GM18870 (cell line): ENCODE measurements around the gene NUBP2.
"Not testable (repeated sequence)": the region's sequence is repeated elsewhere in the genome, so short reads cannot be mapped to it uniquely, and the experiment has no call there.

Experiments
- ATAC-seq: cut with Tn5 transposase; IDR thresholded peaks from one replicate; pipeline ENCODE4 v1.9.1; 2021; ENCODE audit warnings: moderate library complexity; ENCODE audit not compliant: unreplicated experiment

The NUBP2 gene

DNA sequence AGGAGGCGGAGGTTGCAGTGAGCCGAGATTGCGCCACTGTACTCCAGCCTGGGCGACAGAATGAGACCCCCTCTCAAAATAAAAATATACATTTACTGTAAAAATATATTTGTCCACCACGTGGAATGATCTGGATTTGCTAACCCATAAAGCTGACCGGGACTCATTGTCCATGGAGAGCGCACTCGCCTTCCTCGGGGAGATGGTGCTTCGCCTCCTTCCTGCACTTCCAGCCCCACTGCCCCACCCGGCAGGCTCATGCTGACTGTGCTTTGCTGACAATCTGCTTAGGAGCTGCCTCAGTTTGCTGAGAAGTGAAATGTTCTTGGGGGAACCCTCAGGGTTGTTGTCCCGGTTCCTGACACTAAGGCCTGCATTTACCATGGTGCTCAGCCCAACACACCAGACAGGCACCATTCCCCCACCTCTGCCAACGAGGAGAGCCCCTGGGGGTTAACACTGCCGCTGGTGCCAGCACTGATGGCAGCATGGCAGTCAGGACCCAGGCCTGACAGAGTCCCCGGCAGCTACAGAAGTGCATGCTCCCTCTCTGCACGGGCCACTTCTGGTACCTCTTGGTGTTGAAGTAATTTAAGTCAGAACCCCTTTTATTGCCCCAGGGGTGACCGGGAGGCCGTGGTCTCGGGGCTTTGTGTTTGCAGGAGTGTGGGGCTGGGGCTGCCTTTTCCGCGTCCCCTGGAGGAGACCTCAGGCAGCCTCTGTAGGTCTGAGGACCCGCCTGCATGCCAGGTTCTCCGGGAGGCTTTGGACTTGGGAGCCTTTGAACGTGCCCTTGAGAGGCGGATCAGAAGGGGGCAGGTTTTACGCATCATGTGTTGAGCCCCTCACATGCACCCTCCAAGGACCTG lies 2.5 kb downstream of the NUBP2 start:
- no peak for ATAC-seq

DNA sequence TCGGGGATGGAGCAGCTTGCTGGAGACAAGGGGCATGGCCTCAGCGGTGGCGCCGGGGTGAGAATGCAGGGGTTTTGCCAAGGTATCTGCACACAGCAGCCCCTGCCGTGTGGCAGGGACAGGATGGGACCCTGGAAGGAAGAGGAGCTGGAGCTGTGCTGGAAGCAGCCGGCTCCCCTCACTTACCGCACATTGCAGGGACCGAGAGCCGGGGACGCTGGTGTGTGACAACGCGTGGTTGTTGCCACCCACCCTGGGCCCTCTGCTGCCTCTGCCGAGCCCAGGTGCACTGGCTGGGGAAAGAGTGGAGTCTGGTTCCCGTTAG lies 3.0 kb downstream of the NUBP2 start:
- ATAC-seq: no peak

DNA sequence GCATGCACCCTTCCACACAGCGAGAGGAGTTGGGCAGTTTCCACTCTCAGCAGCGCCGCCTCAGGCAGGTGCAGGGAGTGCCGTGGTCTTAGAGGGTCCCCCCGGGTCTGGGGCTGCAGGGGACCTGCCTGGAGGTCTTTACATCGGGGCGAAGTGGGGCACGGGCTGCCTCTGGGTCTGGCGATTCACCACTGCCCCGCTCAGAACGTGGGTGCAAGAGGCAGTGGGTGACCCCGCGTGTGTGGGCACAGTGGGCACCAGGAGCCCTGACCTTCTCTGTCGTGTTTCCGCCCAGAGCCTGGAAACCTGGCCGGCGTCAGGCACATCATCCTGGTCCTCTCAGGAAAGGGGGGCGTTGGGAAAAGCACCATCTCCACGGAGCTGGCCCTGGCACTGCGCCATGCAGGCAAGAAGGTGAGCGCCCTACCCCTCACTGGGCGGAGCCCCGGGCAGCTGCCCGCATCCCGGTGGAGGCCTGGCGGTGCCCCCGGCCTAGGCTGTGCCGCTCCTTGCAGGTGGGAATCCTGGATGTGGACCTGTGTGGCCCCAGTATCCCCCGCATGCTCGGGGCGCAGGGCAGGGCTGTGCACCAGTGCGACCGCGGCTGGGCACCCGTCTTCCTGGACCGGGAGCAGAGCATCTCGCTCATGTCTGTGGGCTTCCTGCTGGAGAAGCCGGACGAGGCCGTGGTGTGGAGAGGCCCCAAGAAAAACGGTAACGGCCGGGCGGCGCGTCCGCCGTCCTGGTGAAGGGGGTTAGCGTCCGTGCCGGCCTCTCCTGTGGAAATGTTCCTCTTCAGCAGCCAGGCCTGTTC lies 3.7 kb downstream of the NUBP2 start:
- no peak for ATAC-seq

DNA sequence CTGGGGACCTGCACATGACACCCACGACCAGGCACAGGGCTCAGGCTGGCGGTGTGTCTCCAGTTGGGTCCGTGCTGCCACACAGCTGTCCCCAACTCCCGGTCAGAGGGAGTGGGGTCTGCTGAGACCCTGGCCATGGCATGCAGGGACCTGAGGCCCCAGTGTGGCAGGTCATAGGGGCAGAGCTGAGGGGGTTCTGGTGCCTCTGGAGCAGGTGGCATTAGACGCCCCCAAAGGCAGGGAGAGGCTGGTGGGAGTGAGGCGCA lies 4.2 kb downstream of the NUBP2 start:
- no peak for ATAC-seq

DNA sequence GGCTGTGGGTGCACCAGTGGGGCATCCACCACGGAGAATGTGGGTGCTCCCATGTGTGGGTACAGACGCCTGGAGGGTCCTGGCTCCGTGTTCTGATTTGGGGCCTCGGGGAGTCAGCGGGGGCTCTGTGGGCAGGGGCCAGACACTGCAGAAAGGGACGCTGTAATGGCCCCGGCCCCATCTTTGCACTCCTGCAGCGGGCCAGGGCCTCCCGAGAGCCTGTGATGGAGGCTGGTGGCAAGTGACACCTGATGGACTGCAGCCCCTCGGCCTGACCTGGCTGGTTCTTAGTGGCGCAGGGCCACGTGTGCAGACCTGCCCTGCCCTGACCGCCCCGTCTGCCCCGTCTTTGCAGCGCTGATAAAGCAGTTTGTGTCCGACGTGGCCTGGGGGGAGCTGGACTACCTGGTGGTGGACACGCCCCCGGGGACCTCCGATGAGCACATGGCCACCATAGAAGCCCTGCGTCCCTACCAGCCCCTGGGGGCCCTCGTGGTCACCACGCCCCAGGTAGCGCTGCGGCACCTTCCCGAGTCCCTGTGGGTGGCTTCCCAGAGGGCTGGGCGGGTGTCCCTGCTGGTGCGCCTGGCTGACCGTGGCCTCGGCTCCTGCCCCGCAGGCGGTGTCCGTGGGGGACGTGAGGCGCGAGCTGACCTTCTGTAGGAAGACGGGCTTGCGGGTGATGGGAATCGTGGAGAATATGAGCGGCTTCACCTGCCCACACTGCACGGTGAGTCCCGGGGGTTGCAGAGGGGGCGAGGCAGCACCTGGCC lies 4.7 kb downstream of the NUBP2 start:
- no peak for ATAC-seq

DNA sequence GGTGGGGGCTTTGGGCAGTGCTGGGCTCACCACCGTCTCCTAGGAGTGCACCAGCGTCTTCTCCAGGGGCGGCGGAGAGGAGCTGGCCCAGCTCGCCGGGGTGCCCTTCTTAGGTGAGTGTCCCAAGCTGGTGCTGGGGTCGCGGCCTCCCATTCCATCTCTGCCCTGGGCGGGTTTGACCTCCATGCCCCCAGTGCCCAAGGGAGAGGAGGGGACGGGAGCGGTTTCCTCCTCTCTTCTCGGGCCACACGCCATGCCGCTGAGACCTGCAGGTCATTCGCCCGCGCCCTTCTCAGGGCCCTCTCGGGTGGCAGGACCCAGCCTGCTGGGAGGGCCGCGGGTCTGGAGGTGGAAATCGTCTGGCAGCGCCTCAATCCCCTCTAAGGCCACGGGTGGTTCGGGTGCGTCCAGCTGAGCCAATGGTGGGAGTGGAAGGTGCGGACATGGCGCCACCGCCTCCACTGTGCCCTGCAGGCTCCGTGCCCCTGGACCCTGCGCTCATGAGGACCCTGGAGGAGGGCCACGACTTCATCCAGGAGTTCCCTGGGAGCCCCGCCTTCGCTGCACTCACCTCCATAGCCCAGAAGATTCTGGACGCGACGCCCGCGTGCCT lies 5.4 kb downstream of the NUBP2 start:
- ATAC-seq: no peak

DNA sequence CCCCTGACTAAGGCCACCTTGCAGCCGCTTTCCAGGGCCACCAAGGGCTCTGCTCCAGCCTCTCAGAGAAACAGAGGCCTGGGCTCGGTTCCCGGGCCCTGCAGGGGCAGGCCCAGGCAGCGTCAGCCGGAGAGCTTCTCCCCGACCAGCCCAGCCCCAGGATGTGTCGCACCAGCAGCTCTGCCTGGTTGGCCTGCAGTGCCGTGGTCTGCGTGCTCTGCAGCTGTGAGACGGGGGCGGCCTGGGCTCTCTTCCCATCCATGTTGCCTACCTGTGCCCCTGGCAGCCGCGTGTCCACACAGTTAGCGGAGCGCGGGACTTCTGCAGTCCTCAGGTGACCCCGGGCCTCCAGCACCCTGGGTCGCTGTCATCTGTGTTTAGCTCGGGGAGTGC lies 5.9 kb downstream of the NUBP2 start:
- ATAC-seq: no peak

DNA sequence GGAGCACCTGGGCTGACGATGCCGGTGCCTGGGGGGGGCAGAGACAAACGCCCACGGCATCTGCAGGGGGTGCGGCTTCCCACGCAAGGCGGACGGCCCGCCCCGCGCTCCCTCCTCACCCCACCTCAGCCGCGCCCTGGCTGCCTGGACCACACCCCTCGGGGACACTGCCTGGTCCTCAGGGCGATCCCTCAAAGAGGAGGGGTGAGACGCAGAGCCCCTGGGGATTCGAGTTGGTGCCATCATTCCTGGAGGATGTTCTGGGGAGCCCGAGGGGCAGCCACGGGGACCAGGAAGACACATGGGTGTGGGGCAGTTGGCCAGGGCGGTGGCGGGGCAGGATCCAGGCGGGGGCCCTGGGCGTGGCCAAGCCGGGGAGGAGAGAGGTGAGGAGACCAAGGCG lies 6.9 kb downstream of the NUBP2 start:
- no peak for ATAC-seq

DNA sequence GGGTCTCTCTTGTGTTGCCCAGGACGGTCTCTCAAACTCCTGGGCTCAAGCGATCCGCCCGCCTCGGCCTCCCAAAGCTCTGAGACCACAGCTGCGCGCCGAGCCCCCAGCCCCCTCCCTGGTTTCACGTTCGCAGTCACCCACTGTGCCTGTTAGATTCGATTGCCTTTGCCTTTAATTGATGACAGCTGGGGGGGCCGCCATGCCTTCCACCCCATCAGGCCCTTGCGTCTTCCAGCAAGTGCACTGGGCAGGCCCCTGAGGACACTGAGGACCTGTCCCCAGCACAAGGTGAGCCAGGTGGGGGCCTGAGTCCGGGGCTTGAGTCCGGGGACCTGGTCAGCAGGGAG lies 7.5 kb downstream of the NUBP2 start:
- no peak for ATAC-seq

DNA sequence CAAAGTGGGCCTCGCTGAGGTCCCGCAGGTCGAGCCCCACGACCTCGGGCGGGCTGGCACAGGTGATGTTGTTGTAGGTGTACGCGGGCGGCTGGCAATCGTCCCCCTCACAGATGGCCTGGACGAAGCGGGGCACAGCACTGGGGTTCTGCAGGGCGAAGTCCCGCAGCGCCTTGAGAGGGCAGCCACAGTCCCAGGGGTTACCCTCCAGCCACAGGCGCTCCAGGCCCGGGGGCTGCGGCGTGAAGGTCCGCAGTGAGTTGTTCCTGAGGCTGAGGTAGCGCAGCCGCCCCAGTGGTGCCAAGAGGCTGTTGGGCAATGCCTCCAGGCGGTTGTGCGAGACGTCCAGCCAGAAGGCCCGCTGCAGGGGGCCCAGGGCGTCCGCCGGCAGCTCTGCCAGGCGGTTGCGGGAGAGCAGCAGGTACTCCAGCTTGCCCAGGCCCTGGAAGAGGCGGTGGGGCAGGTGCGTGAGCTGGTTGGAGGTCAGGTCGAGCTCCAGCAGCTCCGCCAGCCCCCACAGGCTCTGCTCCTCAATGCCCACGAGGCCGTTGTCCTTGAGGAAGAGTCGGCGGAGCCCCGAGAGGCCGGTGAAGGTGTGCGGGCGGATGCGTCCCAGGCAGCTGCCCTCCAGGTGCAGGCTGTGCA lies 8.0 kb downstream of the NUBP2 start:
- no peak for ATAC-seq

DNA sequence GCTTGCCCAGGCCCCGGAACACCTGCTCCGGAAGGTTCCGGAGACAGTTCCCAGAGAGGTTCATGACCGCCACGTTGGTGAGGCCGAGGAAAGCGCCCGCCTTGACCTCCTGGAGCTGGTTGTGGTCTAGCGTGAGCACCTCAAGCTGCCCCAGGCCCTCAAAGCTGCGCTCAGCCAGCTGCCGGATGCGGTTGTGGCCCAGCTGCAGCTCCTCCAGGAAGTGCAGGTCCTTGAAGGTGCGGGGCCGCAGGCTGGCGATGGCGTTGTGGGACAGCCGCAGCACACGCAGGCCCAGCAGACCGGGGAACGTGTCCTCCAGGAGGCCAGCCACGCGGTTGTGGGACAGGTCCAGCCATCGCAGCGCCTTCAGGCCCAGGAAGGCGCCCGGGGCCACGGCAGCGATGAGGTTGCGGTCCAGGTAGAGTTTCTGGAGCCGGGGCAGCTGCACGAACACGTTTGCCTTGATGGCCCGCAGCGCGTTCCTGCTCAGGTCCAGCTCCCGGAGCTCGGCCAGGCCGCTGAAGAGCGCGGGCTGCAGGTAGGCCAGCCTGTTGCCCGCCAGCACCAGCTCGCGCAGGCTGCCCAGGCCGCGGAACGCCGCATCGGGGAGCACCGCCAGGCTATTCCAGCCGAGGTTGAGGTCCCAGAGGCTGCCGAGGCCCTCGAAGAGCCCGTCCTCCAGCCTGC lies 8.6 kb downstream of the NUBP2 start:
- no peak for ATAC-seq

DNA sequence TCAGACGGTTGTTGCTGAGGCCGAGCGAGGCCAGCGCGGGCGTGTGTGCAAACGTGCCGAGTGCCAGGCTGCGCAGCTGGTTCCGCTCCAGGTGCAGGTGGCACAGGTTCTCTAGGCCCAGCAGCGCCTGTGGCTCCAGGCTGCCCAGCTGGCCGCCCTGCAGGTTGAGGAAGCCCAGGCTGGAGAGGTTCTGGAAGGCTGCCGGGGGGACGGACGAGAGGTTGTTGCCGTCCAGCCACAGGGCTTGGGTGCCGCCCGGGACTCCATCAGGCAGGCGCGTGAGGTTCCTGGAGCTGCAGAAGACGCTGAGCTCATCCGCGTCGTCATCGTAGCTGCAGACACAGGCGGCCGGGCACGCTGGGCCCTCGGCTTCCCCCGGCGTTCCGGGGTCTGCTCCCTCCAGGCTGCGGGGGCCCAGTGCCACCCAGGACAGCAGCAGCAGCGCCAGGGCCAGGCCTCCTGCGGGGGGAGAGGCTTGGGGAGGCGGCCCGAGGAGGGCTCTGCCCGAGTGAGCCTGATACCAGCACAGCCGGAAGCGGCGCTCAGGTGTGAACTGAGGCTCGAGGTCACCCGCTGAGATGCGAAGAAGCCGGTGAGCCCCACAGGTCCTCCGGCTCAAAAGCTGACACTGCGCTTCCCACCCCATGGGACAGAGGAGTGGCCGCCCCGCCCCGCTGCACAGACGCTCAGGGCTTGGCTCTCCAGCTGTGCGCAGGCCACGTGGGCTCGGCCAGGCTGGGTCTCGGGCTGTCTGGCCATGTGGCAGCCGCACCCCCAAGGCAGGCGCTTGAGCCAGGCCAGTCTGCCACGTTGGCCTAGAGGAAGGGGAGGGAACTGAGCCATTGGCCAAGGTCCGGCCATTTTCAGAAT lies 9.4 kb downstream of the NUBP2 start:
- no peak for ATAC-seq

DNA sequence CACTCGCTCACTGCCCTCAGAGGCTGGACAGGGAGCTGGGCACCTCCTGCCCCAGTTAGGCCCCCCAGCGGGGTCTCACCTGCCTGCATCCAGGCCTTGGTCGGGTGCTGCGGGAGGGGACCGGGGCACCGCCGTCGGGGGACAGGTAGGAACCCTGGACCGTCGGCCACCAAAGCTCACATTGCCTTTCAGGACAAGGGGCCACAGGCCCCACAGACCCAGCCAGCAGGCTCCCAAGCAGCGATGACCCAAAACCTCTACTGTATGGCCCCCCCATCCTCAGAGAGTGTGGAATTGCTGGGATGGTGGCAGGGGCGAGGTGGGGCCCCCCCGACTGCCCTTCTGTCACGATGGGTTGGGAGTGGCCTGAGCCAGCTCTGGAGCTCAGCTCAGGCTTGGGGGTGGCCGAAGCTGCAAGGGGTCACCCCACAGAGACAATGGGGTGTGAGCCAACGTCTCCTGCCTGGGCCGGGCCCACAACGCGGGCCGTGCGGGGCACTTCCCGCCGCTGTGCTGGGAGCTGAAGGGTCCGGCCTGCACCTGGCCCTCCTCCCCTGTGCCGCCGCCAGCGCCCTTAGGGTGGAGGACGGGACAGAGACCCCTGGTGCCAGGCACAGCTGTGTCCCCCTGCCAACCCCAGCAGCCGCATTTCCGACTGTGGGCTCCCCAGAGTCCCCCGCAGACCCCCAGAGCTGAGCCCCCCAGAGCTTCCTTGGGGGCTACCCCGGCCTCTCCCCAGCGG lies 10.2 kb downstream of the NUBP2 start:
- ATAC-seq: no peak

DNA sequence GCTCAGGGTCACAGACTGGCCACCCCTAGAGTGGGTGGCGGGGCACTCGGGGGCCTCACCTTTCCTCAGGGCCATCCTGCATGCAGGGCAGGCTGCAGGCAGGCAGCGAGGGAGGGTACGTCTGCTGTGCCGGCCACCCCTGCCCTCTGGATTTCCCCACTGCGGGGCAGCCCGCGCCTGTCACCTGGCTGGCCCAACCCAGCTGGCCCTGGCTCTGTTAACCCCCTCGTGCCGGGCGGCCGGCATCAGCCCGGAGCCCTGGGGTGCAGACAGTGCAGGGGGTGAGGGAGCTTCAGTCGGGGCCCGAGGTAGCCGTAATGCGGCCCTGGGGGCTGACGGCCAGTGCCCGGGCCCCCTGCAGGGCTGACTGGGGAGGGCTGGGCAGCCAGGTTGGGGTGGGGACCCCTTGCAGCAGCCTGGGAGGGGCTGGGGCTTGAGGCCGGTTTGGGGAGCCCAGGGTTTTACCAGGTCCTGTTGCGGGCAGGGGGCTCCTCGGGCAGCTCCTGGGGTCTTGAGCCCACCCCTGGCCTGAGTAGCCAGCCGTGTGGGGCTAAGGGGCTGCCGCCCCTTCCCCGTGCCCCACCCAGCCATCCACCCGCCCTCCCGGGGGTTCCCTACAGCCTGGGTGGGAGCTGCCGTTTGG lies 10.9 kb downstream of the NUBP2 start, which contains the start of gene IGFALS:
Gene IGFALS, minus strand, starts transcription at position 128 of the 643 bp plus-strand sequence. Its CDS starts 53 bp downstream, at position 75.
- ATAC-seq: no peak

DNA sequence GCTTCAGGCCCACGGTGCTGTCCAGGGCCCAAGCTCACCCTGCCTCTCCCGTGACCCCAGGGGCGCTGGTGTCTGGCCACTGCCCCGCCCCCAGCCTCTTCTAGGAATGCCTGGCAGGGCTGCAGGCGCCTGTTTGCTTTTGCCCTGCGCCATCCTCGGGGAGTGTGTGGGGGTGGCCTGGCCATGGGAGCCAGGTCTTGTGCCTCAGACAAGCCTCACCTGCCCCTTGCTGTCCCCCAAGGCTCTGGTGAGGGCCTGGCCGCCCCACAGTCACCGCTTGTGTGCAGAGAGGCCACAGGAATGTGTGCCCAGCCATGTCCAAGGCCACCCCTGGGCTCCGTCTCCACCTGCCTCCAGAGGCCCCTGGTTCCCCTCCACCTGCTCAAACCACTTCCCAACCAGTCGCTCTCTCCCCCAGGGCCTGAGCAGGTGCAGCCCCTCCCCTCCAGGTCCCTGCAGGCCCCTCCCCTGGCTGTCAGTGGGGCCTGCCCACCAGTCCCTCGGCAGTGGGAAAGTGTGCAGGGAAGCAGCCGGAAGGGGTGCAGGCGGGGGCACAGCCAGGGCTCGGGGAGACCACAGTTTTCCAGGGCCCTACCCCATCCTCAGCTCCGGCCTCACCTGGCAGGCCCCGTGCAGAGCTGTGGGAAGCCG lies 11.6 kb downstream of the NUBP2 start:
- ATAC-seq: no peak

DNA sequence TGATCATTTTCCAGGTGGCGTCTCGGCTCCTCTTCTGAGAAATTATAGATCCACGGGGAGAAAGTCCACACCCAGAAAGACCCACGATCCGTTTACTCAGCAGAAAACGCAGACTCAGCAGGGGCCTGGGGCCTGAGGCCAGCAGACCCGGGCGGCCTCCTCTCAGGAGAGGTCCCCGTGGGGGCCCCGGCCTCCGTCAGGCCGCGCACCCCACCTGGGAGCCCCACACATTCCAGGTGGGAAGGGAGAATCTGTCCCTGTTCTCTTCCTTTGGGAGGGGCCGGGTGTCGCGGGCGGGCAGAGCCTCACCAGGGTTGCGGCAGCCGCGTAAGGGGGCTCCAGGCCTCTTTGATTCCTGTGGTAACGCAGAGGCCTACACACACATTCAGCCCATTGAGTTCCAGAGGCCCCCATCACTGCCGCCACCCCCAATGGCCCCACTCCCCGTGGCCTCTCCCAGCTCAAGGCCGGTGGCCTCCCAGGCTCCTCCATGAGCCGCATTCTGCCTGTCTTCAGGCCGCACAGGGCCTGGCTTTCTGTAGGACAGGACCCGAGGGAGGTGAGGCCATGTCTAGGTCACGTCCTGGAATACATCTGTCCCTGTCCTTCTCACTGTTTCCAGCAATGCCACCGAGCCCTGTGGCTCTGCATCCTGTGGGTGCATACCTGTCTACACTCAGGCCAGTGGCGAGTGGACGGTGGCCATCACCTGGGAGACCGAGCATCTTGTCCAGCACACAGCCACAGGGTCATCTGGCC lies 12.3 kb downstream of the NUBP2 start:
- ATAC-seq: no peak

DNA sequence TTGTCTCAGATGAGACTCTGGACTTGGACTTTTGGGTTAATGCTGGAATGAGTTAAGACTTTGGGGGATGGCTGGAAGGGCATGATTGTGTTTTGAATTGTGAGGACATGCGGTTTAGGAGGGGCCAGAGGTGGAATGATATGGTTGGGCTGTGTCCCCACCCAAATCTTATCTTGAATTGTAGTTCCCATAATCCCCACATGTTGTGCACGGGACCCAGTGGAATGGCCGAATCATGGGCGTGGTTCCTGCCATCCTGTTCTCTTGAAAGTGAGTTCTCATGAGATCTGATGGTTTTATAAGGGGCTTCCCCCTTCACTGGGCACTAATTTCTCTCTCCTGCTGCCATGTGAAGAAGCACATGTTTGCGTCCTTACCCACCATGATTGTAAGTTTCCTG lies 16.5 kb downstream of the NUBP2 start:
- ATAC-seq: not testable (repeated sequence)
